Panc1 (cell line): ENCODE results near the gene SAA2. TPM values are rescaled to one million over a fixed set of nuclear protein-coding genes. Genes with fewer than 3 reads are reported as not detected.

Experiments
- ATAC-seq: fragments of 200-7000 bp; cut with Tn5 transposase; 2 replicates; pipeline ENCODE4 v1.9.1; 2020; ENCODE audit warnings: mild to moderate bottlenecking, moderate library complexity
- BruUV-seq: library from RNA; stranded (reverse); fragments of 400-500 nt; replicated peaks from 2 replicates; lab custom pipeline; 2021; lab: Mats Ljungman, UMichigan
- CTCF ChIA-PET: fragments of 300-600 bp; sonication (Branson Sonifier 250); formaldehyde crosslinking; loops from one replicate; lab custom pipeline; 2022; ENCODE audit warnings: antibody characterized with exemption; lab: Charles Lee
- POLR2A ChIA-PET: fragments of 300-600 bp; sonication (Branson Sonifier 250); formaldehyde crosslinking; loops from one replicate; lab custom pipeline; 2022; ENCODE audit warnings: antibody characterized with exemption; lab: Charles Lee
- DNase-seq: peaks from one replicate; pipeline ENCODE4 v3.0.0-alpha.2; 2010; ENCODE audit warnings: low read depth, low spot score
- H3K27ac ChIP-seq: 2 replicates; pipeline ENCODE4 v1.5.1; 2011; ENCODE audit warnings: mild to moderate bottlenecking, low read length, inconsistent platforms
- H3K27me3 ChIP-seq: fragments of 200-500 bp; sonication (Bioruptor generic); 2 replicates; pipeline ENCODE4 v1.6.0; 2014; ENCODE audit warnings: low read length, inconsistent platforms; ENCODE audit not compliant: control insufficient read depth, insufficient read depth
- H3K36me3 ChIP-seq: fragments of 200-500 bp; sonication (Bioruptor generic); 2 replicates; pipeline ENCODE4 v1.5.1; 2014; ENCODE audit warnings: inconsistent platforms, mild to moderate bottlenecking, low read length, moderate library complexity; ENCODE audit not compliant: control insufficient read depth, insufficient read depth
- H3K4me1 ChIP-seq: 2 replicates; pipeline ENCODE4 v1.5.1; 2011; ENCODE audit warnings: inconsistent platforms, mild to moderate bottlenecking, low read length, moderate library complexity; ENCODE audit not compliant: control insufficient read depth, insufficient read depth
- H3K4me3 ChIP-seq, 2 experiments: 2 replicates each; pipeline ENCODE4 v1.5.1; 2011 to 2012; ENCODE audit warnings: low read depth in 2 of 2, low read length in 2 of 2, mild to moderate bottlenecking in 2 of 2, inconsistent platforms in 1 of 2, moderate library complexity in 1 of 2
- H3K9me3 ChIP-seq: fragments of 200-500 bp; sonication (Bioruptor generic); 2 replicates; pipeline ENCODE4 v1.5.1; 2014; ENCODE audit warnings: low read depth, mild to moderate bottlenecking, inconsistent platforms, low read length, moderate library complexity; ENCODE audit not compliant: control insufficient read depth, insufficient read depth
- POLR2AphosphoS5 ChIP-seq: IDR thresholded peaks from 2 replicates; pipeline ENCODE4 v1.6.1; 2012; ENCODE audit warnings: mild to moderate bottlenecking, low read depth, low read length, moderate library complexity
- SIN3A ChIP-seq: IDR thresholded peaks from 2 replicates; pipeline ENCODE4 v1.6.1; 2012; ENCODE audit warnings: low read depth, mild to moderate bottlenecking, low read length, moderate library complexity, borderline replicate concordance; ENCODE audit not compliant: insufficient read depth
- TCF7L2 ChIP-seq: IDR thresholded peaks from 2 replicates; pipeline ENCODE4 v1.6.1; 2011; ENCODE audit warnings: mild to moderate bottlenecking, low read depth, low read length, inconsistent platforms
- in situ Hi-C: cut with HindIII; loops from 2 replicates; pipeline ENCODE4 v1.10.0; 2016; ENCODE audit warnings: low sequenced_read_pairs, low pct_unique_long_range_greater_than_20kb
- intact Hi-C: fragments of 100-400 bp; cut with micrococcal nuclease; formaldehyde crosslinking; loops from one replicate; pipeline ENCODE4 v1.10.0; 2022; ENCODE audit not compliant: unreplicated experiment
- total RNA-seq: library from RNA; stranded (reverse); gene quantifications from one replicate; pipeline ENCODE4 v1.2.1, GENCODE V29; 2021; ENCODE audit not compliant: unreplicated experiment
- TF ChIP-seq, protein P1 (sequence below): fragments of 450-650 bp; IDR thresholded peaks from 2 replicates; pipeline ENCODE4 v1.5.1; 2017; ENCODE audit warnings: mild to moderate bottlenecking
- TF ChIP-seq, protein P2 (sequence below), 2 experiments: IDR thresholded peaks; 2 replicates each; pipeline ENCODE4 v1.6.1; 2011 to 2012; ENCODE audit warnings: low read depth in 2 of 2, control low read depth in 1 of 2, low read length in 1 of 2, mild to moderate bottlenecking in 1 of 2, moderate library complexity in 1 of 2; ENCODE audit not compliant: insufficient read depth in 1 of 2

Gene SAA2
- total RNA-seq, 1 experiment from 2014 or later = 4.0 TPM

DNA sequence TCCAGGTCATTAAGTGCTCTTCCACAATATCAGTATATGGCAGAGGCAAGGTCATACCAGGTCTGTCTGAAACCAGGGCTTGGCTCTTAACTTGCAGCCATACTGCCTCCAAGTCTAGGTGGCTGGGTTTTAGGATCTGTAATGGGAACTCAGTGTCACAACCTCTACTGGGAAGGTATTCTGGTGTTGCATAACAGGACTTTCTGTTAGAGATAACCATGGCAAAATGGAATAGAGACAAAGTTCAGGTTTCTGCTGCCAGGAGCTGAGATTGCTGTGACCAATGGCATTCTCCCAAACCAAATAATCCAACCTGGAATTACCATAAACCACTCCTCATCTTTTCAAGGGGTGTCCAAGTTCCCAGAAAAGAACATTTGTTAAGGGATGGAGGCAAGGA, 10.8 kb upstream of the SAA2 start:
- intact Hi-C loops = no loop called here
- no peak overlapping the region for H3K27ac ChIP-seq
- H3K36me3 ChIP-seq = no peaks in the 10 kb centered on the region
- no peaks in the 10 kb centered on the region for H3K4me1 ChIP-seq
- DNase-seq = no peak
- no TSS peak for BruUV-seq
- ChIA-PET CTCF (no interaction called here), POLR2A (no interaction called here)
- TF ChIP-seq TCF7L2 = no peak
- TF ChIP-seq POLR2AphosphoS5 = no peak
- TF ChIP-seq, protein P1, sequence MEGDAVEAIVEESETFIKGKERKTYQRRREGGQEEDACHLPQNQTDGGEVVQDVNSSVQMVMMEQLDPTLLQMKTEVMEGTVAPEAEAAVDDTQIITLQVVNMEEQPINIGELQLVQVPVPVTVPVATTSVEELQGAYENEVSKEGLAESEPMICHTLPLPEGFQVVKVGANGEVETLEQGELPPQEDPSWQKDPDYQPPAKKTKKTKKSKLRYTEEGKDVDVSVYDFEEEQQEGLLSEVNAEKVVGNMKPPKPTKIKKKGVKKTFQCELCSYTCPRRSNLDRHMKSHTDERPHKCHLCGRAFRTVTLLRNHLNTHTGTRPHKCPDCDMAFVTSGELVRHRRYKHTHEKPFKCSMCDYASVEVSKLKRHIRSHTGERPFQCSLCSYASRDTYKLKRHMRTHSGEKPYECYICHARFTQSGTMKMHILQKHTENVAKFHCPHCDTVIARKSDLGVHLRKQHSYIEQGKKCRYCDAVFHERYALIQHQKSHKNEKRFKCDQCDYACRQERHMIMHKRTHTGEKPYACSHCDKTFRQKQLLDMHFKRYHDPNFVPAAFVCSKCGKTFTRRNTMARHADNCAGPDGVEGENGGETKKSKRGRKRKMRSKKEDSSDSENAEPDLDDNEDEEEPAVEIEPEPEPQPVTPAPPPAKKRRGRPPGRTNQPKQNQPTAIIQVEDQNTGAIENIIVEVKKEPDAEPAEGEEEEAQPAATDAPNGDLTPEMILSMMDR = no peak
- TF ChIP-seq, protein P2, sequence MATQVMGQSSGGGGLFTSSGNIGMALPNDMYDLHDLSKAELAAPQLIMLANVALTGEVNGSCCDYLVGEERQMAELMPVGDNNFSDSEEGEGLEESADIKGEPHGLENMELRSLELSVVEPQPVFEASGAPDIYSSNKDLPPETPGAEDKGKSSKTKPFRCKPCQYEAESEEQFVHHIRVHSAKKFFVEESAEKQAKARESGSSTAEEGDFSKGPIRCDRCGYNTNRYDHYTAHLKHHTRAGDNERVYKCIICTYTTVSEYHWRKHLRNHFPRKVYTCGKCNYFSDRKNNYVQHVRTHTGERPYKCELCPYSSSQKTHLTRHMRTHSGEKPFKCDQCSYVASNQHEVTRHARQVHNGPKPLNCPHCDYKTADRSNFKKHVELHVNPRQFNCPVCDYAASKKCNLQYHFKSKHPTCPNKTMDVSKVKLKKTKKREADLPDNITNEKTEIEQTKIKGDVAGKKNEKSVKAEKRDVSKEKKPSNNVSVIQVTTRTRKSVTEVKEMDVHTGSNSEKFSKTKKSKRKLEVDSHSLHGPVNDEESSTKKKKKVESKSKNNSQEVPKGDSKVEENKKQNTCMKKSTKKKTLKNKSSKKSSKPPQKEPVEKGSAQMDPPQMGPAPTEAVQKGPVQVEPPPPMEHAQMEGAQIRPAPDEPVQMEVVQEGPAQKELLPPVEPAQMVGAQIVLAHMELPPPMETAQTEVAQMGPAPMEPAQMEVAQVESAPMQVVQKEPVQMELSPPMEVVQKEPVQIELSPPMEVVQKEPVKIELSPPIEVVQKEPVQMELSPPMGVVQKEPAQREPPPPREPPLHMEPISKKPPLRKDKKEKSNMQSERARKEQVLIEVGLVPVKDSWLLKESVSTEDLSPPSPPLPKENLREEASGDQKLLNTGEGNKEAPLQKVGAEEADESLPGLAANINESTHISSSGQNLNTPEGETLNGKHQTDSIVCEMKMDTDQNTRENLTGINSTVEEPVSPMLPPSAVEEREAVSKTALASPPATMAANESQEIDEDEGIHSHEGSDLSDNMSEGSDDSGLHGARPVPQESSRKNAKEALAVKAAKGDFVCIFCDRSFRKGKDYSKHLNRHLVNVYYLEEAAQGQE (IDR thresholded peaks at IDR 0.05; ENCODE audit: insufficient read depth in 1 of 2, low read depth in 2 of 2, low read length in 1 of 2) = no peak
- TF ChIP-seq SIN3A = no peak
- in situ Hi-C loops = no loop called here
- ATAC-seq = no peak
- H3K4me3 ChIP-seq = no peak overlapping the region
- no peaks in the 10 kb centered on the region; the same call in 1 of the 2 replicates for H3K27me3 ChIP-seq
- H3K9me3 ChIP-seq = no peaks in the 10 kb centered on the region

DNA sequence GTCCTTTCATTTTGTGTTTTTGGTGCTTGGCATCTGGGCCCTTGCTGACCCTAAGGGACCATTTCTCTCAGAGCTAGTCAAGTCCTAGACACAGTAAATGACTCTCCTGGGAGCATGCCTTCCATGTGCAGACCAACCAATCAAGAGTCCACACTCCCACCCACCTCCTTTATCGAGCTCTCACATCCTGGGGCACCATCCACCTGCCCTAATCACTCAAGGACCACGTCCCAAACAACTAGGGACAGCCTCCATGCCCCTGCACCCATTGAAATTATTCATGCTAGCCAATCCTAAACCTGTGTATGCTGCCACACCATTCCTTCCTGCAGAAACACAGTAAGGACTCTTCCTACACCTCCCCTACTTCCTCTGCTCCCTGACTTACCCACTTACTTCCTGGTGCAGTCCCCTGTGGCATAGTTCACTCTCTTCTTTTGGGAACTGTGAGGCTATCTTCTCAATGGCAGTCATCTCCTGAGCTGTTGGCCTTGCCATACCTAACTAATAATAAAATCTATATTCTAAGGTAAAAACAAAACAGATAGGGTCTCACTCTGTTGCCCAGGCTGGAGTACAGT, 6.4 kb upstream of the SAA2 start:
- POLR2A ChIA-PET = no interaction called here
- Histone ChIP-seq H3K4me3 (no peak overlapping the region), H3K9me3 (no peaks in the 10 kb centered on the region), H3K4me1 (no peaks in the 10 kb centered on the region), H3K27me3 (no peaks in the 10 kb centered on the region), H3K27ac (no peak overlapping the region), H3K36me3 (no peaks in the 10 kb centered on the region)
- DNase-seq (no peak), ATAC-seq (no peak)
- intact Hi-C loops = no loop called here
- CTCF ChIA-PET = no interaction called here
- BruUV-seq = no TSS peak
- TF ChIP-seq, protein P1 = no peak
- TF ChIP-seq POLR2AphosphoS5 (no peak), SIN3A (no peak), TCF7L2 (no peak)
- TF ChIP-seq, protein P2 (IDR thresholded peaks at IDR 0.05; ENCODE audit: insufficient read depth in 1 of 2, low read depth in 2 of 2, low read length in 1 of 2) = no peak
- in situ Hi-C loops = no loop called here
